Heart right ventricle (tissue), 16 donors: Measurements from ENCODE around the gene SLC25A33. TPM values are rescaled to one million over a fixed set of nuclear protein-coding genes. Genes with fewer than 3 reads are reported as not detected.

ENCODE experiments used
- ATAC-seq, 8 donors: fragments of 200-7000 bp; cut with Tn5 transposase; one replicate each; pipeline ENCODE4 v1.9.1; 2020; ENCODE audit warnings: mild to moderate bottlenecking in 8 of 8, moderate library complexity in 8 of 8, moderate number of reproducible peaks in 1 of 8
- DNase-seq, 2 donors: peaks; one replicate each; pipeline ENCODE4 v3.0.0-alpha.2; 2020
- H3K27ac ChIP-seq, 10 donors: fragments of 200-600 bp; sonication (generic) in 2 of 10; one replicate each; pipeline versions ENCODE4 v1.5.0 to v1.8.0; 2020 to 2022; ENCODE audit warnings: mild to moderate bottlenecking in 3 of 10
- H3K27me3 ChIP-seq, 7 donors: fragments of 200-600 bp; one replicate each; pipeline ENCODE4 v1.8.0; 2021 to 2022; ENCODE audit warnings: mild to moderate bottlenecking in 2 of 7
- H3K36me3 ChIP-seq, 9 donors: fragments of 200-600 bp; sonication (generic) in 1 of 9; one replicate each; pipeline versions ENCODE4 v1.5.0 to v1.8.0; 2020 to 2022; ENCODE audit warnings: mild to moderate bottlenecking in 2 of 9
- H3K4me1 ChIP-seq, 9 donors: fragments of 200-600 bp; sonication (generic) in 1 of 9; one replicate each; pipeline versions ENCODE4 v1.5.0 to v1.8.0; 2020 to 2022; ENCODE audit warnings: mild to moderate bottlenecking in 4 of 9
- H3K4me3 ChIP-seq, 10 donors: fragments of 200-600 bp; sonication (generic) in 2 of 10; one replicate each; pipeline versions ENCODE4 v1.5.0 to v1.8.0; 2020 to 2022; ENCODE audit warnings: mild to moderate bottlenecking in 7 of 10, moderate library complexity in 2 of 10
- H3K9me3 ChIP-seq, 11 donors: fragments of 200-600 bp in 10 of 11; sonication (generic) in 2 of 11; one replicate each; pipeline versions ENCODE4 v1.5.0 to v1.8.0; 2013 to 2022; ENCODE audit warnings: mild to moderate bottlenecking in 2 of 11, control low read depth in 1 of 11, moderate library complexity in 1 of 11
- CTCF ChIP-seq, 9 donors: fragments of 200-600 bp; sonication (generic) in 2 of 9; IDR thresholded peaks; one replicate each; pipeline versions ENCODE4 v1.5.0 to v1.8.0; 2021 to 2022; ENCODE audit warnings: antibody characterized with exemption in 9 of 9, mild to moderate bottlenecking in 5 of 9, moderate library complexity in 1 of 9
- WGBS, 2 donors: extraction: QIAGEN DNeasy Blood & Tissue Kit; methylation state at CpG; one replicate each; pipeline ENCODE4 v1.1.7; 2013; ENCODE audit warnings: inconsistent platforms in 1 of 2; 5-methylcytosine and 5-hydroxymethylcytosine counted together
- intact Hi-C, 10 donors: fragments of 100-400 bp; cut with DNase I; formaldehyde crosslinking; loops; one replicate each; pipeline versions ENCODE4 v1.11.1 to v1.14.2; 2022
- polyA plus RNA-seq, 2 donors: library from polyadenylated mRNA; stranded (reverse); fragments of 200-250 nt; gene quantifications; one replicate each; pipeline ENCODE4 v1.2.3, GENCODE V29; 2013
- total RNA-seq, 10 donors: library from RNA; stranded (reverse); fragmentation: NEBNext Ultra II Directional in 3 of 10; extraction: Animal tissue kit (Norgen Biotek cat#: 25700) in 3 of 10; gene quantifications; one replicate each; pipeline versions ENCODE4 v1.2.1 to v1.2.4, GENCODE V29; 2021 to 2023
- donor health status: Arrhythmogenic right ventricular cardiomyopathy.
- donor health status: ischemic (EF 13 %, LVEDD 7.1; RV severe dilation, severe dysfunction).
- donor health status: healthy with polysubstance abuse.
- donor health status: DM: no; HTN: yes; CAD: no.
- donor health status: DM: no; HTN: no; CAD: no.
- donor health status: ischemic (EF 25% LVEDD 6.9; RV normal size, moderate dysfunction).
- donor health status: ischemic (EF 25% LVEDD 5.7; RV mildly dilated, moderate dysfunction).
- donor health status: healthy.
- donor health status: DM: yes; HTN: yes; CAD: no.
- donor health status: Ischemic cardiomyopathy.
- donor health status: ischemic (EF 35%, LVEDD 5.7; RV mildly dilated, moderate dysfunction).
- donor health status: nonischemic (EF 11% LVEDD 7.7; RV severe dilation, severe dysfunction).
- donor health status: DM: yes; HTN: yes; CAD: no.
- donor health status: PGD.
- donor health status: ischemic (EF 29% LVEDD 5.4; RV normal size, mild dysfunction).
- donor health status: nonischemic (EF 23%, LVEDD 6.1; RV moderate dilation, normal function).

Gene SLC25A33
- total and polyA plus RNA-seq, 12 donors = 2.8 to 7.7 (median 5.4) TPM

GRCh38 chr1:9593147-9593491 is 53.9 kb downstream of the SLC25A33 start:
- WGBS, 2 donors = 39 to 48% methylated on average over 9 of the region's 9 CpGs
- TF ChIP-seq CTCF (IDR thresholded peaks at IDR 0.05) = no peak
- peaks cover 0 to 16% (median 1%) of the 10 kb centered on the region in 9 donors for H3K36me3 ChIP-seq
- no peaks in the 10 kb centered on the region for H3K27me3 ChIP-seq
- H3K9me3 ChIP-seq = no peaks in the 10 kb centered on the region
- intact Hi-C loops = no loop called here
- H3K27ac ChIP-seq = peak overlapping the region in 9 of 10 donors; percentile 44 to 76 (median 58)
- H3K4me3 ChIP-seq = peak overlapping the region in 3 of 10 donors; percentile 3 to 18 (median 9)
- ATAC-seq (no peak), DNase-seq (no peak)
- H3K4me1 ChIP-seq = peaks cover 32 to 81% (median 63%) of the 10 kb centered on the region in 9 donors

GRCh38 chr1:9593492-9594465 is 54.5 kb downstream of the SLC25A33 start:
- Histone ChIP-seq H3K27me3 (no peaks in the 10 kb centered on the region), H3K4me3 (peak overlapping the region in 3 of 10 donors; percentile 3 to 18 (median 9)), H3K9me3 (no peaks in the 10 kb centered on the region), H3K36me3 (peaks cover 0 to 23% (median 8%) of the 10 kb centered on the region in 9 donors), H3K4me1 (peaks cover 32 to 79% (median 63%) of the 10 kb centered on the region in 9 donors), H3K27ac (peak overlapping the region in 9 of 10 donors; percentile 44 to 76 (median 58))
- DNase-seq = peak; percentile 75 to 91
- WGBS, 2 donors = 58 to 59% methylated on average over 25 of the region's 25 CpGs
- ATAC-seq = peak; percentile 36 to 85 (median 68)
- intact Hi-C loops = no loop called here
- TF ChIP-seq CTCF (IDR thresholded peaks at IDR 0.05) = no peak

GRCh38 chr1:9594471-9595155 is 55.3 kb downstream of the SLC25A33 start:
- ATAC-seq (no peak), DNase-seq (no peak)
- WGBS, 2 donors = 90 to 92% methylated on average over 20 of the region's 20 CpGs
- Histone ChIP-seq H3K36me3 (peaks cover 0 to 31% (median 12%) of the 10 kb centered on the region in 9 donors), H3K4me3 (no peak overlapping the region), H3K4me1 (peaks cover 32 to 74% (median 60%) of the 10 kb centered on the region in 9 donors), H3K27me3 (no peaks in the 10 kb centered on the region), H3K27ac (peak overlapping the region in 1 of 10 donors; percentile 76), H3K9me3 (no peaks in the 10 kb centered on the region)
- no peak for TF ChIP-seq CTCF (IDR thresholded peaks at IDR 0.05)
- intact Hi-C loops = no loop called here
